HG02938 (cell line): ENCODE measurements around the gene PRKCQ.
"Not testable (repeated sequence)": the region's sequence is repeated elsewhere in the genome, so short reads cannot be mapped to it uniquely, and the experiment has no call there.

Experiments used
- ATAC-seq: cut with Tn5 transposase; IDR thresholded peaks from one replicate; pipeline ENCODE4 v1.9.1; 2021; ENCODE audit warnings: mild to moderate bottlenecking, moderate library complexity; ENCODE audit not compliant: unreplicated experiment

PRKCQ gene

DNA sequence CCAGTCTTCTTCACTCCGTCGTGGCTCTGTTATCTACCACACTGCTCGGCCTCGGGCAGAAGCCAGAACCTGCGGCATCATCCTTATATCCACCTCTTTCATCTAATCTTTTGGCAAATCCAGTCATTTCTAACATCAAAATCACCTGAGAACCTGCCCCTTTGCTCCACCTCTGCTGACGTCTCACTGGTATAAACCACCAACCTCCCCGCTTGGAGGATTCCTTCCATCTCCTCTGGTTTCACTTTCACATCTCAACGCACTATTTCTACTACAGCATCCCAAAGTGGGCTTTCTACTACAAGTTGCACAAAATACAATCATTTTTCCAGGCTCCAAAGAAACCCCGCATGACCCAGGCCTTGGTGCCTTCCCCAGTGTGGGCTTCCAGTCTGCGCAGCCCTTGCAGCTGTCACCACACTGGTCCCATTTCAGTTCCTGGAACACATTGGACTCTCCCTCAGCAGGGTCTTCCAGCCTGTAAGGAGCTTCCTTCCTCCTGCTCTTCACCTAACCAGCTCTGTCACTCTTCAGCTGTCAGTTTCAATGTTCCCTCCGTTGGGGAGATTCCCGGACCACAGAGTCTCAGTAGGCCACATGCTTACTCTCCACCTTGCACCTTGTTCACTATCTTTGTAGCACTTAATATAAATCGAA is 85.0 kb downstream of the PRKCQ start:
- ATAC-seq, result no peak

DNA sequence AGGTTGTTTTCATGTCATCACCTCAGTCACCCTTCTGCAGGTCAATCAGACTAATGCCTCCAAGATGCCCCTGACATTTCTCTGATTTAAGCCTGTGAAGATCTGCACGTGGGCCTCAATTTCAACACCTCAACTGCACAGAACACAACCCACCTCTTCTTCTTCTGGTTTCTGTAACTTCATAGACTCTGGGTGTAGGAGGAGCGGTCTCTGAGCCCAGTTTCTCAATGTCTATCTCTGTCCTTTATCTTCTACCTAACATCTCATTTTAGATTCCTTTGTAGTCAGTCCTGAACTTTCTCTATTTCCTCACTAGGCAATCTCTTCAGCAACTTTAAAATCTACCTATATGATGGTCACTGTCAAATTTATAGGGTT is 85.6 kb downstream of the PRKCQ start:
- ATAC-seq, result no peak

DNA sequence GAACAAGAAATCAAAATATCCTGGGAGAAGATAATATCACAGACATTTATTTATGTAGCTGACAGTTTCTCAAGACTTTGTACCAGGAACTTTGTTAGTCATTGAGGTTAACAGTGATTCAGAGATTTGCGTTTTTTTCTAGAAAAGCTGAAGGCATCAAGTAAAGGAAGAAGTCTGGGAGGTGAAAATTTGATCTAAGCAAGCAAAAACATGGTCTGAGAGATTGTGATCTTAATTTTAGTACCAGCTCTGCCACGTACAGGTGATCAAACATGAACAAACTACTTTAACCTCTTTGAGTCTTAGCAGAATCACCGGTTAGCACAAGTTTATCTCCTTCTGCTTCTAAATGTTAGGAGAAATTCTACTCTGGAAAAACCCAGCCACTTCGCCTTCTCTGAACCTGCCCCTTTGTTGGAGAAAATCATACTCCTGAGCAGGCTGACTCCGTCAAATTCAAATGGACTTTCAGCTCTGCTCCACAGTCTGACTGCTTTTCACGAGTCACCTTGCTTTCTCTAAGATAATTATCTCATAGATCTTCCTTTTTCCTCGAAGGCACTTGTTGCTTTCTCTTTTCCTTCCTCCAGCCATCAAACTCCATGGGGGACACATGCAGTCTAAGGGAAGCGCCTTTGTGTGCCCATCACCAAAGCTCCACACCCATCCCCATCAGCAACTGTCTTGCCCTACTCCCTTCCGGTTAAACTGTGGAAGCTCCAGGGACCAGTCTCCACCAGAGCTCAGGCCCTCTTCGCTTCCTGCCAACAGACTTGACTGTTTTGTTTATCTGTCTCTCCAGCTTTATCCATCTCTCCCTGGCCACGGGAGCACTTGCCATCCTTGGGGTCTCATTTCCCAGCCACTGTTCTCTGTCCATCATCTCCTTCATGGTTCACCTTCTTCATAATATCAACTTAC is 86.3 kb downstream of the PRKCQ start:
- no peak for ATAC-seq

DNA sequence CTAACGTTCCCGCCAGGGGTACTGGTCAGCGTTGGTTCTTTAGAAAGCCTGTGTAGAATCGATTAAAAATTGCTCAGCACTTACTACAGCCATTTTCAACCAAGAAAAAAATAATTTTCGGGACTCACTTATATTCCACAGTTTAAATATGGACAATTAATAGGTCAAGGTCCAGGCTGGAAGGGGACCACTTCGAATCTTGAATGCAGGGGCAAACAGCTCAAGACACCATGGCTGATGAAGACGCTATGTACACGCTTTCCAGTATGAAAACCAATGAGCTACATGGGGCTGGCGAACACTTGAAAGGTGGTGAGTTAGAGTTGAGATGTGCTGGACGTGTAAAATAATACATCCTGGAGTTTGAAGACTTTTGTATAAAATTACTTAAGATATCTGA is 87.2 kb downstream of the PRKCQ start:
- no peak for ATAC-seq

DNA sequence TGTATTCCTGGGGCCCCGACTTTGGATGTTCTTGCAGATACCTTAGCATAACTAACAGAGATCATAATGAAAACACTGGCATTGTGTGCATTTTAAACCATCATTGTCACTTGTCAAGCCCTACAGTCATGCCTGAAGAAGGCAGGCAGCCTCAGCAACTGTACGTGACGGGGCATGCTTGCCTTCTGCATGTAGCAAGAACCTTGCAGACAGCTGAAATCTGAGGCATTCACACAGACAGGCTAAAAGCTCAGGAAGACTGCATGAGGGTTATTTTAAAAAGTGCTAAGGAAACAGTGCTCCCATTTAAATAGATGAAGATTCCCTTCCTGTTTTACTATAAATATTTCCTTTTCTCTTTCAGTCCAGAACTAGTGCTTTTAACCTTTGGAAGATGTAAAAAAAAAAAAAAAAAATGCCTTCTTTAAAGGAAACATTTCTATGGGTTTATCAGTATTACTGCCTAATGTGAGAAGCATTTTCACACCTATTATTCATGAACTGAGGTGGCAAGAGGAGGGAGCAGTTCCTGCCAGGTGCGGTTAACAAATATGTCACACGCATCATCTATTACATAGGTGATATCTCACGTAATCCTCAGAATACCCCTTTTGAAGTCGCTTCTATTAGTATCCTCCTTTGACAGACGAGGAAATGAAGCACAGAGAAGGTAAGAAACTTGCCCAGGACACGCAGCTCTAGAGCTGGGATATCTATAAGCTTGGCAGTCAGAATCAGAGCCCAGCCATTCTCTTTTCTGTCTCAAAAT is 88.1 kb downstream of the PRKCQ start:
- ATAC-seq, result no peak

DNA sequence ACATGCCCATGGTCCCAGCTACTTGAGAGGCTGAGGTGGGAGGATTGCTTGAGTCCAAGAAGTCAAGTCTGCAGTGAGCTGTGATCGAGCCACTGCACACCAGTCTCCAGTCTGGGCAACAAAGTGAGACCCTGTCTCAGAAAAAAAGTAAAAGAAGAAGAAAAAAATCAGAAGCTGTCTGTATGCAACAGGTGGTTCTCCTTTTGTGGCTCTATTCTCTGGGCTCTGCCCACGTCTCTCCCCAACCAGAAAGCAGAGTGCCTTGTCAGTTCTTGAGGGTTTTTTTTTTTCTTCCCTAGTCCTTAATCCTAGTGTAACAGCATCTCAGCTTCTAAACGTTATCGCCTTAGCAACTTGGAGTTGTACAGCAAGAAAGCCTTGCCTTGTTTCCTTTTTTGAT is 89.5 kb downstream of the PRKCQ start:
- no peak for ATAC-seq

DNA sequence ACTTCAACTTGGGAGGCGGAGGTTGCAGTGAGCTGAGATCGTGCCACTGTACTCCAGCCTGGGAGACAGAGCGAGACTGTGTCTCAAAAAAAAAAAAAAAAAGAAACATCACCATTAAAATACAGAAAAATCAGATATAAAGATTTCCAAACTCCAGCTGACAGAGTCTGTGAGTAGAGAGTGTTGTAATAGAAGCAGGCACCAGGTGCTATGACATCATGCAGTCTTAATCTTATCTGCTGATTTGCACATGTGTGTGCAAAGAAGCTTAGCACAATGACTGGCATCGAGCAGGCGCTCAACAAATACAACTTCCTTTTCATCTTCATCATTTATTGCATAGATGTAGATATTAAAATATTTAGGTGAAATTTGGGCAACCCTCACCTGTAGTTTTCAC is 92.2 kb downstream of the PRKCQ start:
- no peak for ATAC-seq

DNA sequence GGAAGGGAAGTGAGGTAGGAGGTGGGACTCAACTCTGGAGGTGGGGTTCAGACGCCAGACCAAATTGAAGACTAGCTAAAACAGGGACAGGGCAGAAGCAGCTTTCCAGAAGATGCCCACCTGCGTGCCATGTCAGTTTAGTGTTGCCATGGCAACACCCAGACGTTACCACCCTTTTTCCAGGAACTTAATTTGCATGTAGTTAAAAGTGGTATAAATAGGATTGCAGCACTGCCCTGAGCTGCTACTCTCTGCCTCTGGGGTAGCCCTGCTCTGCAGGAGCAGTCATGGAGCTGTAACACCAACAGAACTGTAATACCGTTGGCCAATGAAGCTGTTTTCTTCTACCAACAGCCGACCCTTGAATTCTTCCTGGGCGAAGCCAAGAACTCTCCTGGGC is 93.8 kb downstream of the PRKCQ start:
- no peak for ATAC-seq

DNA sequence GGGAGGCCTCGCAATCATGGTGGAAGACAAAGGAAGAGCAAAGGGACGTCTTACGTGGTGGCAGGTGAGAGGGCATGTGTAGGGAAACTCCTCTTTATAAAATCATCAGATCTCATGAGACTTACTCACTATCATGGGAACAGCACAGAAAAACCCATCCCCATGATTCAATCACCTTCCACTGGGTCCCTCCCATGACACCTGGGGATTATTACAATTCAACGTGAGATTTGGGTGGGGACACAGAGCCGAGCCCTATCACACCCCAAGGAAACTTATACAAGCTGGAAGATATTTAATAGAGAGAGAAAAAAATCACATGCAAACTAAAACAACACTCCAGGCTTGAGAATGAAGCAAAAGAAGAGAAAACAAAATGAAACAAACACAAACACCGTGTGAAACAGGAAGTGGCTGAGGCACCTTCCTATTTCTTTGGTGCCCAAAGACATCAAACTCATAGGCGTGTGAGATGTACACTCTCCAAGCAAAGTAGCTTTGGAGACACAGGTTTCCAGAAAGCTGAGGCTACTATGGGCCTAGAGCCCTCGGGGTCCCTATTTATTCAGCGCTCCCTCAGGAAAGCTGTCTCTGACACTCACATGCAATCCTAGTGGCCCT is 97.2 kb downstream of the PRKCQ start:
- ATAC-seq, result no peak

DNA sequence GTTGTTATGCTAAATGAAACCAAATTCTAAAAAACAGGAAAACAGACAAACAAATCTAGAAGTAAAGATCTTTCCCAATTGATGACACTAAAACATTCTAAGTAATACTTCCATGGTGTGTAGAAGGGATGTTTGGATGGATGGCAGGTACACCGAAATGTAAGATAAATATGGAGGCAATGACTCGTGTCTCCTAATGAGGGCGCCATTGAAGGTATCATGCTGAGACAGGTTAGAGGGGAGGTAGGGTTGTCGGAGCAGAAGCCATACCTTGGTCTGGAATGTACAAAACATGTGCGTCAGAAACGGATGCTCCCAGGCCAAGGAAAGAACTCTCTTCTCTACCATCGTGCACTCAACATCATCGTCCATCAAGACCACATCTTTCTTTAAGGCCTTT is 101.4 kb downstream of the PRKCQ start:
- ATAC-seq, result no peak

DNA sequence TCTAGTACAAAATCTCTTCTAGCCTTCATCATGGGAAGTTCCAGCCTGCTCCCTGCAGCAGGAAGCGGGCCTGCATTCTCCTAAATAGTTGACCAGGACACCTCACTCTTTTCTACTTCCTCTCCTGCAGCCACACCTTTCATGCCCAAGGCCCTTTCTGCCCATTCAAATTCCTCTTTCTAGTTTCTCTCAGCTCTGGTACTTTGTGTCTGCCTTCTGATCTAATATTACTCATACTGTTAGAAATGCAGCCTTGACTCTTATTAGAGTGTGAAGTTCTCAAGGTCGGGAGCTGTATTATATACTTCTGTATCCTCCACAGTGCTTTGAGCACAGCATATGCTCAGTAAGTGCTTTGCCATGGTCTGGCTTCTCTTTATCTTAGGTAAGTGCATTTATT is 103.1 kb downstream of the PRKCQ start:
- ATAC-seq, result no peak

DNA sequence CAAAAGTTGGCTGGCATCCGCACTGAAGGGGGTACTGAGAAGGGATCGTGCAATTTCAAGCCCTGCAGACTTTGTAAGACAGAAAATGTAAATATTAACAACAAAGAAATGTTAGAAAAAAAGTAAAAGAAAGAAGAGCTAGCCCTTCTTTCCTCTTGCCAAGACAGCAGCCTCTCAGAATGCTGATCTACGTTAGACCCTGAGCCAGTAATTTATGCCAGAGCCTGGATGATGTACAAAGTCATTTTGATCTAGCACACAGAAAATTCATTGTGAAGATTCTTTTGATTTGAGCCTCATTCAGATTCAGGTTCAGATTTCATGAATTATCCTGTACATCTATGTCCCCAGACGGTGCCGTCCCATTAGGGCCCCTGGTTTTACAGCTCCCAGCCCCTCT is 105.2 kb downstream of the PRKCQ start:
- no peak for ATAC-seq

DNA sequence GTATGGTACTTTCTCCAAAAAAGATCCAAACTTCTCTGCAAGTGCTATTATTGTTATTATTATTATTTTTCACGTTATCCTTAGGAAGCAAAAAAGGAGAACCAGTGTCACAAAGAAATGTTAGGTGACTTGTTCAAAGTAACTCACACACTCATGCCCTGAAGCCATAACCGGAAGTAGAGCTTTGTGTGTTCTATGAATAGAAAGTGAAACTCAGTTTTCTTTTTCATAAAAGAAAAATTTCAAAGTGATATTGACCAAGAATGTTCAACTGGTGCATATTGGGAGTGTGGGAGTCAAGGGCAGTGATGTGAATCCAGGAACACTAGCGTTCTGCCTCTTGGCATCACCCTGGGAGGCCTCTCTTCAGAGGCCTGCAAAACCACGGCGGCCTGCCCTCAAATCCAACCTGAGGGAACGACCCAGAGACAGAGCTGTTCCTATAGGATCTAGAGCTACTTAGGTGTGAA is 106.1 kb downstream of the PRKCQ start:
- peak; percentile 82 for ATAC-seq

DNA sequence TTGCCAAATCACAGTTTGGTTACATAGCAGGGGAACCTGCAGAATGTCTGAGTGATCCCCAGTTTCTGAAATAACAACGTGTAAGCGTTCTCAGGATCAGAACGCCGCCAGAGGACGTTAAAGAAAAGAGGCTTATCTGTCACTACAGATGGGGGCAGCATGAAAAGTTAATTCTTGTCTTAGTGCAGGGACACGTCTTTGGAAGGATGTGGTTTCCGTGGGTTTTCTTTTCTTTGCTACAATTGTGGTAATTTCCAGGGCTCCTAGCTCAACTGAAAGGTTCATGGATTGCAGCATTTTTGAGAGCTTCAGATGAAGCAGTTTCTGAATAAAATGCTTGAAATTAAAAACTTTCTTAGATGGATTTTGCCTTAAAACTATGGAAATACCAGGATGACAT is 106.6 kb downstream of the PRKCQ start:
- no peak for ATAC-seq

DNA sequence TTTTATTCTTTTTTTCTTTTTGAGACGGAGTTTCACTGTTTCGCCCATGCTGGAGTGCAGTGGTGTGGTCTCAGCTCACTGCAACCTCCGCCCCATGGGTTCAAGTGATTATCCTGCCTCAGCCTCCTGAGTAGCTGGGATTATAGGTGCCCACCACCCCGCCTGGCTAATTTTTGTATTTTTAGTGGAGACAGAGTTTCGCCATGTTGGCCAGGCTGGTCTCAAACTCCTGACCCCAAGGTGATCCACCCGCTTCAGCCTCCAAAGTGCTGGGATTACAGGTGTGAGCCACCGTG is 107.4 kb downstream of the PRKCQ start:
- ATAC-seq, result not testable (repeated sequence)

DNA sequence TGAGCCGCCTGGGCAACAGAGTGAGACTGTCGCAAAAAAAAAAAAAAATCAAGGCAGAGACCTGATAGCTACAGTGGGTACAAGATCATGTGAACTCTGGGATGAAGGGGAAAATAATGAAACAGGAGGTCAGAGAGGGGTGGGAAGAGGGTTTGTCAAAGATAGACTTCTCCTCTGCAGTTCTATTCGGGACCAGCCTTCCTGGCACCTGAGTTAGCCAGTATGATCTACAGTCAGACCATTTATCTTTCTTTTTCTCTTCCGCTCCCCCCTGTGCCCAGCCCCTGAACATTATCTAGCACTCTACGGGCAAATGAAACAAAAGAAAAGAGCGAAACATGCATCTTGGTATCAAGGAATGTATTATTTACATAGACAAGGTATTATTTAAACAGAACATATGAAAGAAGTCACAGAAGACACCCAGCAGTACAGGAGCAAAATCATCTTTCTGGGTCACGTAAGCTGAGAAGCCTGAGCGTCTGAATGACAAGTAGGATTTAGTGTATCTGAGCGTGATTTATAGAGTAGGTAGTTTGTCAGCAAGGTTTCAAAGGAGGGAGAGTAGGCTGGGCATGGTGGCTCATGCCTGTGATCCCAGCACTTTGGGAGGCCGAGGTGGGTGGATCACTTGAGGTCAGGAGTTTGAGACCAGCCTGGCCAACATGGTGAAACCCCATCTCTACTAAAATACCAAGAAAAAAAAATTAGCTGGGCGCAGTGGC is 109.0 kb downstream of the PRKCQ start:
- no peak for ATAC-seq

DNA sequence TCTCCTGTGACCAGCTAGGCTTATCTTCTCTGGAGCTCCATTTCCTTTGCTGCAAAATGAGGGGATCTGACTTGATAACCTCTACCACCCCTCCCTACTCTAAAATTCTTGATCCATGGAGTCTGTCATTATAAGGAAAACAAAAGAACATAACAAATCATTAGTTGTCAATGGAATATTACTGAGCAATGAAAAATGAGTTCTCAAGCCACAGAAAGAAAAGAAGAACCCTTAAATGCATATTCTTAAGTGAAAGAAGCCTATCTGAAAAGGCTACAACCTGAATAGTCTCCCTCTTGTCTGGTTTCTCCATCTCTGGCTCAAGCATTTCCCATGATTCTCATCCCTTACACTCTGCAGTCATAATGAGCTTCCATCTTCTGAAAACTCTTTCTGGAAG is 110.4 kb downstream of the PRKCQ start:
- no peak for ATAC-seq

DNA sequence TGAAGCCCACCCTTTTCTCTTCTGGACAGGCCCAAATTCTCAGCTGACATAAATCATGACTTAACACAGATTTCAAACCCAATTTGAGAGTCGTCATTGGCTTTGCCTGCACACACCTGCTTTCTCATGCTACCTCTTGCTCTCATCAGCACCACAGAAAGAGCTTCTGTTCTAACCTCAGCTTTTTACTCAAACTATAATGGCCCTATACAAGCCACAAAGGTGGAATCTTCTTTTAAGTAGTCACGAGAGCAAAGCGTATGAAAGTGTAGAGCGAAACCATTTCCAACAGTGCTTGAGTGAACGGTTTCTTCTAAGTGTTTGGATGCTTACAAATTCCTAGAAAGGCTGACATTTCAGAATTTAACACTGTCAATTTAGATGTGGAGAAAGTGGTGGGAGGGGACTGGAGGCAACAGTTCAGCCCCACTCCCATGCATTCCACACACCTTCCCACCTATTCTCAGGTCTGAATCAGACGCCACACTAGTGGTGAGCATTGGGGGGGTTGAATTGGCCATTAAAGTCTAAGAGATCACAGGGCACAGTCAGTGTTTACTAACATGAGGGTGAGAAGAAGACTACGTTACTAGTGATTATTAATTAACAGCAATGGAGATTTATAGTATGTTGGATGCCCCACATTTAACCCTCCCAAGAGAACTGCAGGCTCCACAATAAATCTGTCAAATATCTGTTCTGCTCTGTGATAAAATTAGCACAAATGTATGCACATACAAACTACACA is 114.0 kb downstream of the PRKCQ start:
- ATAC-seq, result no peak

DNA sequence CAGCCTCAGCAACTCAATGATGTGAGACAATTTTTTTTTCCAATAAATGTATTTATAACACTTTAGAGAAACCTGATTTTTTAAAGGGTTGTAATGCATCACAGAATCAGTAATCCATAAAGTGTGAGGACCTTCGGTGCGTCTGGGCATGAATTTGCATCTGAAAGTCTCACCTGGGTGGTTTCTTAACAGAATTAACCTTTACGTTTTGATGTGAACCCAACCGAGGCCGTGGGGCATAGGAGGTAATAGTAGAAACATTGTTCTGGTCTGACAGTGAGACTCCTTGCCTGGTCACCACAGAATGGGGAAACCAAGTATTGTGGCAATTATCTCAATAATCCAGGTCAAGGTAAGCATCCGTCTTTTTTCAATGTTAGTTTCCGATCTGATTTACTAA is 114.6 kb downstream of the PRKCQ start:
- ATAC-seq, result no peak

DNA sequence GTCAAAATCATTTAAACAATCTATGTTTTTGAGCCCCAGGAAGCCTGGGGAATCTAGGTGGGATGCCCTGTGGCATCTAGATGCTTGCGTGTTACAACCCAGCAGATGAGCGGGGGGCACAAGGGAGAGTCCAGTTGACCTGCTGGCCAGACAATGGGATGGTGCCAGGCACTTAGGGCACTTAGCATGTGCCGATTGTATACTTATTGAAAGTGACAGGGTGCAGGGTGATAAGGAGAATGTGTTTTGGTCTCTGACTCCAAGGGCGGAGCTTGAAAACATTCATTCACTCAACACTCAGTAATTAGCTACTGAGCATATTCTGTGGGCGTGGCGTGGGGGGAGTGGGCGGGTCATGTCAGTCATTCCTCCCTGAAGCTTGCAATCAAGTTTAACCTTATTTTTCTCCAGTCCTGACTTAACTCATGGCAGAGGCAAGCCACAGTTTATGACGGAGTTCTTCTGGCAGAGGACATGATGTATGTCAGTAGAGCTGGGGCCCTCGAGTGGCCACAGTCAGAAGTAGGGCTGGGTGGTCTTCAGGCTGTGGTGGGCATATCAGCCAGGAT is 115.1 kb downstream of the PRKCQ start:
- no peak for ATAC-seq
